HG02884 (cell line): ENCODE data around the gene EYA3.

Source experiments
- ATAC-seq: cut with Tn5 transposase; IDR thresholded peaks from one replicate; pipeline ENCODE4 v1.9.1; 2021; ENCODE audit warnings: mild to moderate bottlenecking, moderate library complexity; ENCODE audit not compliant: unreplicated experiment

The EYA3 gene

GRCh38 chr1:27949027-27949426 is 139.4 kb downstream of the EYA3 start:
- ATAC-seq, result no peak

GRCh38 chr1:27945020-27945419 is 143.4 kb downstream of the EYA3 start:
- no peak for ATAC-seq

- no peak for ATAC-seq
Measured at GRCh38 chr1:27941671-27942540, 146.5 kb downstream of the EYA3 start.

GRCh38 chr1:27940870-27941560 is 147.4 kb downstream of the EYA3 start:
- no peak for ATAC-seq

- no peak for ATAC-seq
Measured at GRCh38 chr1:27940297-27940696, 148.1 kb downstream of the EYA3 start.

GRCh38 chr1:27938488-27938887 is 149.9 kb downstream of the EYA3 start:
- ATAC-seq, result no peak

GRCh38 chr1:27937524-27937836 is 150.9 kb downstream of the EYA3 start:
- ATAC-seq, result no peak

- no peak for ATAC-seq
Measured at GRCh38 chr1:27936370-27936769, 152.0 kb downstream of the EYA3 start.

- ATAC-seq, result no peak
Measured at GRCh38 chr1:27935721-27936120, 152.7 kb downstream of the EYA3 start.

- ATAC-seq, result no peak
Measured at GRCh38 chr1:27934818-27935549, 153.4 kb downstream of the EYA3 start, which contains the start of gene SMPDL3B. TSS of gene SMPDL3B (plus strand) at chr1:27935000. CDS start at chr1:27935184, 184 bp downstream.

GRCh38 chr1:27931759-27932158 is 156.7 kb downstream of the EYA3 start:
- no peak for ATAC-seq

GRCh38 chr1:27931184-27931583 is 157.2 kb downstream of the EYA3 start:
- no peak for ATAC-seq

GRCh38 chr1:27928216-27928954 is 160.0 kb downstream of the EYA3 start:
- ATAC-seq, result no peak

- no peak for ATAC-seq
Measured at GRCh38 chr1:27922272-27922671, 166.1 kb downstream of the EYA3 start.
